Trophoblast cell (in vitro differentiated cells and primary cell): Measurements from ENCODE around the gene GRB10.

Source experiments
- DNase-seq, 2 donors: peaks; one replicate each; pipeline ENCODE4 v3.0.0-alpha.2; 2016
- H2AFZ ChIP-seq: 2 replicates; pipeline ENCODE4 v1.6.1; 2013; ENCODE audit warnings: low read length, moderate library complexity, mild to moderate bottlenecking; ENCODE audit not compliant: insufficient read depth, poor library complexity
- H2AK5ac ChIP-seq: 2 replicates; pipeline ENCODE4 v1.6.1; 2013; ENCODE audit warnings: mild to moderate bottlenecking, low read length
- H2BK120ac ChIP-seq: 2 replicates; pipeline ENCODE4 v1.6.1; 2013; ENCODE audit warnings: low read length, mild to moderate bottlenecking, moderate library complexity; ENCODE audit not compliant: insufficient read depth, poor library complexity
- H2BK12ac ChIP-seq: 2 replicates; pipeline ENCODE4 v1.6.1; 2013; ENCODE audit warnings: mild to moderate bottlenecking, low read length, moderate library complexity
- H2BK5ac ChIP-seq: 2 replicates; pipeline ENCODE4 v1.6.1; 2013; ENCODE audit warnings: low read length, low read depth, moderate library complexity, mild to moderate bottlenecking; ENCODE audit not compliant: poor library complexity
- H3K14ac ChIP-seq: 2 replicates; pipeline ENCODE4 v1.6.1; 2013; ENCODE audit warnings: mild to moderate bottlenecking, low read length
- H3K18ac ChIP-seq: 2 replicates; pipeline ENCODE4 v1.6.1; 2013; ENCODE audit warnings: mild to moderate bottlenecking, low read length
- H3K23ac ChIP-seq: 2 replicates; pipeline ENCODE4 v1.6.1; 2013; ENCODE audit warnings: low read length
- H3K27ac ChIP-seq: 2 replicates; pipeline ENCODE4 v1.5.1; 2013; ENCODE audit warnings: low read depth, mild to moderate bottlenecking, inconsistent platforms, low read length, moderate library complexity
- H3K27me3 ChIP-seq: 2 replicates; pipeline ENCODE4 v1.6.1; 2013; ENCODE audit warnings: inconsistent platforms, mild to moderate bottlenecking, low read length, moderate library complexity; ENCODE audit not compliant: insufficient read depth
- H3K36me3 ChIP-seq, 2 experiments: 1 replicate in 1 of 2; 2 replicates in 1 of 2; pipeline ENCODE4 v1.6.1; 2013; ENCODE audit warnings: low read length in 2 of 2, mild to moderate bottlenecking in 2 of 2, moderate library complexity in 1 of 2; ENCODE audit not compliant: insufficient read depth in 2 of 2, control insufficient read depth in 1 of 2
- H3K4ac ChIP-seq: 2 replicates; pipeline ENCODE4 v1.6.1; 2013; ENCODE audit warnings: low read depth, mild to moderate bottlenecking, low read length, moderate library complexity
- H3K4me1 ChIP-seq, 2 experiments: 1 replicate in 1 of 2; 2 replicates in 1 of 2; pipeline ENCODE4 v1.6.1; 2013; ENCODE audit warnings: low read length in 2 of 2, mild to moderate bottlenecking in 2 of 2, moderate library complexity in 1 of 2; ENCODE audit not compliant: insufficient read depth in 2 of 2, control insufficient read depth in 1 of 2
- H3K4me2 ChIP-seq: 2 replicates; pipeline ENCODE4 v1.6.1; 2013; ENCODE audit warnings: inconsistent platforms, mild to moderate bottlenecking, low read length, moderate library complexity
- H3K4me3 ChIP-seq: 2 replicates; pipeline ENCODE4 v1.5.1; 2013; ENCODE audit warnings: mild to moderate bottlenecking, low read depth, low read length, inconsistent platforms
- H3K79me1 ChIP-seq: one replicate; pipeline ENCODE4 v1.6.1; 2013; ENCODE audit warnings: low read length
- H3K79me2 ChIP-seq: 2 replicates; pipeline ENCODE4 v1.6.1; 2013; ENCODE audit warnings: low read length, mild to moderate bottlenecking; ENCODE audit not compliant: control insufficient read depth, insufficient read depth, poor library complexity
- H3K9ac ChIP-seq: 2 replicates; pipeline ENCODE4 v1.6.1; 2013; ENCODE audit warnings: mild to moderate bottlenecking, low read length
- H3K9me3 ChIP-seq: 2 replicates; pipeline ENCODE4 v1.6.1; 2013; ENCODE audit warnings: low read depth, mild to moderate bottlenecking, control low read depth, inconsistent platforms, low read length; ENCODE audit not compliant: insufficient read depth
- H4K12ac ChIP-seq: 2 replicates; pipeline ENCODE4 v1.6.1; 2013; ENCODE audit warnings: low read depth, mild to moderate bottlenecking, low read length, moderate library complexity
- H4K8ac ChIP-seq: 2 replicates; pipeline ENCODE4 v1.6.1; 2013; ENCODE audit warnings: low read depth, mild to moderate bottlenecking, low read length, moderate library complexity
- H4K91ac ChIP-seq: one replicate; pipeline ENCODE4 v1.6.1; 2013; ENCODE audit warnings: low read depth, mild to moderate bottlenecking, low read length, moderate library complexity
- WGBS: extraction: QIAGEN DNeasy Blood & Tissue Kit; methylation state at CpG from one replicate; pipeline ENCODE4 v1.1.7; 2013; ENCODE audit warnings: missing lambda C conversion rate; ENCODE audit not compliant: insufficient read length, insufficient coverage; ENCODE audit errors: extremely low coverage; 5-methylcytosine and 5-hydroxymethylcytosine counted together

Gene GRB10

DNA sequence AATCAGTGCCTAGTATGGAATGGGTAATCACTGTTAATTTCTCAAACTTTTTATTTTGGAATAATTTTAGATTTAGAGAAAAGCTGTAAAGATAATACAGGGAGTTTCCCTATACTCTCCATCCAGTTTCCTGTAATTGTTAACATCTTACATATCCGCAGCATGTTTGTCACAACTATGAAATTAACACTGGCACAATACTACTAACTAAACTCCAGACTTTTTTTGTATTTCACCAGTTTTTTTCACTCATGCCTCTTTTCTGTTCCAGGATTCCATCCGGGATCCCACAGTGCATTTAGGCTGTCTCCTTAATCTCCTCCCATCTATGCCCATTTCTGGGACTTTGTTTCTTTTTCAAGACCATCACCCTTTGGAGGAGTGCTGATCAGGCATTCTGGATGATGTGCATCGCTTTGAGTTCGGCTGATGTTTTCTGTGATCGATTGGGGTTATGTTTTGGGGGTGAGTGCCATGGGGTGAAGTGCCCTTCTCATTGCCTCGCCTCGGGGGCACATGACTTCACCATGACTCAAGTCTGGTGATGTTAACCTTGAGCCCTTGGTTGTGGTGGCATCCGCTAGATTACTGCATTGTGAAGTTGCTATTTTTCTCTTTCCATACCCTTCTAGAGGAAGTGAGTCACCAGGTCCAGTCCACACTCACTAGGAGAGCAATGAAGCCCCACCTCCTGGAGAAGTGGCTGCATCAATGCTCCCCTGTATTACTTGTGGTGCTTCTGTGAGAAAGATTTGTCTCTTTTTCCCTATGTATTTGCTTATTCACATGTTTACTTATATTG is 43.9 kb upstream of the GRB10 start:
- H2AFZ ChIP-seq = no peak overlapping the region
- no peak overlapping the region for H3K27ac ChIP-seq
- H4K8ac ChIP-seq = no peak overlapping the region
- no peak overlapping the region for H2BK5ac ChIP-seq
- H4K12ac ChIP-seq = no peak overlapping the region
- H3K9ac ChIP-seq = no peak overlapping the region
- H3K9me3 ChIP-seq = peaks cover 1% of the 10 kb centered on the region
- no peaks in the 10 kb centered on the region for H3K79me2 ChIP-seq
- H2BK120ac ChIP-seq = no peak overlapping the region
- H3K23ac ChIP-seq = no peak overlapping the region
- H3K36me3 ChIP-seq = no peaks in the 10 kb centered on the region
- no peak overlapping the region for H2BK12ac ChIP-seq
- H3K79me1 ChIP-seq = no peaks in the 10 kb centered on the region
- no peak overlapping the region for H2AK5ac ChIP-seq
- no peak overlapping the region for H3K14ac ChIP-seq
- H3K18ac ChIP-seq = no peak overlapping the region
- no peaks in the 10 kb centered on the region for H3K27me3 ChIP-seq
- no CpG with 5 or more reads among the region's 8 CpGs for WGBS
- no peak overlapping the region for H3K4me3 ChIP-seq
- DNase-seq = no peak
- no peak overlapping the region for H3K4ac ChIP-seq
- no peak overlapping the region for H3K4me2 ChIP-seq
- no peak overlapping the region for H4K91ac ChIP-seq
- H3K4me1 ChIP-seq = peaks cover 0 to 5% of the 10 kb centered on the region in 2 experiments

DNA sequence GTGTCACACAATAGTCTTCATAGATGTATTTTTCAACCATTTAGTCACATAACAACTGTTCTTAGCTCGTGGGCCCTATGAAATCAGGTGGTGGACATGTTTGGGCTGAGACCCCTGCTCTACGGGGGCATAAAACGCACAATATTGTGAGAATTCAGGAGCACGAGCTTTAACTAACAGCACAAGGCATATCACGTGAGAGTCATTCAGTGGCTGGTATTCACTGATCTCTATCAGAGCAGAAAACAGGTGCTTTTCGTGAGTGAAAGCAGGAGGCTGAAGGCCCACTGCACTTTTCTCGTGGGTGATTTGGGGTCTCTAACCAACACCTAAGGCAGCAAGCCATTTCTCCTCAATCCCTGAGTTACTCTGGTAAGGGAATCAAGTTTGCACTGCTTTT is 42.8 kb upstream of the GRB10 start:
- DNase-seq = no peak
- H3K4me1 ChIP-seq = peaks cover 0 to 7% of the 10 kb centered on the region in 2 experiments
- no peak overlapping the region for H3K18ac ChIP-seq
- no peak overlapping the region for H3K9ac ChIP-seq
- H3K4ac ChIP-seq = no peak overlapping the region
- peaks cover 1% of the 10 kb centered on the region for H3K9me3 ChIP-seq
- no peak overlapping the region for H3K4me2 ChIP-seq
- whole genome bisulfite sequencing = no CpG with 5 or more reads among the region's 7 CpGs
- no peak overlapping the region for H2BK120ac ChIP-seq
- H4K8ac ChIP-seq = no peak overlapping the region
- no peaks in the 10 kb centered on the region for H3K79me2 ChIP-seq
- H4K12ac ChIP-seq = no peak overlapping the region
- no peak overlapping the region for H4K91ac ChIP-seq
- H2AK5ac ChIP-seq = no peak overlapping the region
- H3K23ac ChIP-seq = no peak overlapping the region
- no peaks in the 10 kb centered on the region for H3K36me3 ChIP-seq
- no peak overlapping the region for H2BK12ac ChIP-seq
- no peaks in the 10 kb centered on the region for H3K27me3 ChIP-seq
- no peak overlapping the region for H3K27ac ChIP-seq
- no peaks in the 10 kb centered on the region for H3K79me1 ChIP-seq
- H3K4me3 ChIP-seq = no peak overlapping the region
- H2AFZ ChIP-seq = no peak overlapping the region
- no peak overlapping the region for H3K14ac ChIP-seq
- H2BK5ac ChIP-seq = no peak overlapping the region

- no peak overlapping the region for H2AK5ac ChIP-seq
- peaks cover 1% of the 10 kb centered on the region for H3K9me3 ChIP-seq
- no peak overlapping the region for H2BK12ac ChIP-seq
- no peak for DNase-seq
- H3K18ac ChIP-seq = no peak overlapping the region
- no peak overlapping the region for H3K9ac ChIP-seq
- H3K4me1 ChIP-seq = peaks cover 0 to 7% of the 10 kb centered on the region in 2 experiments
- no peak overlapping the region for H3K27ac ChIP-seq
- H4K12ac ChIP-seq = no peak overlapping the region
- no peak overlapping the region for H2BK120ac ChIP-seq
- no peaks in the 10 kb centered on the region for H3K79me2 ChIP-seq
- no peak overlapping the region for H3K23ac ChIP-seq
- H3K4ac ChIP-seq = no peak overlapping the region
- H3K27me3 ChIP-seq = no peaks in the 10 kb centered on the region
- H3K36me3 ChIP-seq = no peaks in the 10 kb centered on the region
- no peaks in the 10 kb centered on the region for H3K79me1 ChIP-seq
- no CpG with 5 or more reads among the region's 4 CpGs for WGBS
- H4K8ac ChIP-seq = no peak overlapping the region
- no peak overlapping the region for H3K4me2 ChIP-seq
- H2BK5ac ChIP-seq = no peak overlapping the region
- no peak overlapping the region for H2AFZ ChIP-seq
- no peak overlapping the region for H3K4me3 ChIP-seq
- no peak overlapping the region for H4K91ac ChIP-seq
- H3K14ac ChIP-seq = no peak overlapping the region
Observed at GRCh38 chr7:50824882-50825281, 42.2 kb upstream of the GRB10 start.

GRCh38 chr7:50822706-50823105 is 40.0 kb upstream of the GRB10 start:
- Histone ChIP-seq H3K9me3 (peaks cover 1% of the 10 kb centered on the region), H3K4me3 (no peak overlapping the region), H3K4ac (no peak overlapping the region), H3K14ac (no peak overlapping the region), H2BK12ac (no peak overlapping the region), H3K36me3 (no peaks in the 10 kb centered on the region), H2AFZ (no peak overlapping the region), H3K23ac (no peak overlapping the region), H4K12ac (no peak overlapping the region), H3K79me2 (no peaks in the 10 kb centered on the region), H3K27me3 (no peaks in the 10 kb centered on the region), H3K79me1 (no peaks in the 10 kb centered on the region), H2AK5ac (no peak overlapping the region), H4K91ac (no peak overlapping the region), H2BK5ac (no peak overlapping the region), H2BK120ac (no peak overlapping the region), H3K4me1 (peaks cover 0 to 7% of the 10 kb centered on the region in 2 experiments), H3K9ac (no peak overlapping the region), H4K8ac (no peak overlapping the region), H3K4me2 (no peak overlapping the region), H3K18ac (no peak overlapping the region), H3K27ac (no peak overlapping the region)
- no peak for DNase-seq
- WGBS = no CpG with 5 or more reads among the region's 5 CpGs
